KMS-11 (cell line): ENCODE data around the gene MRPS18A.
"Not testable (repeated sequence)": the region's sequence is repeated elsewhere in the genome, so short reads cannot be mapped to it uniquely, and the experiment has no call there.

ENCODE experiments used
- H2AFZ ChIP-seq: fragments of 200-600 bp; sonication (generic); 2 replicates; pipeline ENCODE4 v1.6.1; 2016; ENCODE audit warnings: antibody characterized with exemption, mixed run types, low read depth
- H3K27ac ChIP-seq: fragments of 200-600 bp; sonication (generic); 2 replicates; pipeline ENCODE4 v1.6.1; 2016; ENCODE audit warnings: mild to moderate bottlenecking, mixed run types
- H3K27me3 ChIP-seq: fragments of 200-600 bp; sonication (generic); 2 replicates; pipeline ENCODE4 v1.6.1; 2017; ENCODE audit warnings: mild to moderate bottlenecking, low read depth, mixed run types, moderate library complexity; ENCODE audit not compliant: insufficient read depth
- H3K36me3 ChIP-seq: fragments of 200-600 bp; sonication (generic); 2 replicates; pipeline ENCODE4 v1.6.1; 2017; ENCODE audit warnings: mild to moderate bottlenecking, mixed run types; ENCODE audit not compliant: insufficient read depth
- H3K4me1 ChIP-seq: fragments of 200-600 bp; sonication (generic); 2 replicates; pipeline ENCODE4 v1.6.1; 2016; ENCODE audit warnings: mild to moderate bottlenecking, low read depth, mixed run types; ENCODE audit not compliant: poor library complexity, severe bottlenecking
- H3K4me2 ChIP-seq: fragments of 200-600 bp; sonication (generic); 2 replicates; pipeline ENCODE4 v1.7.0; 2016; ENCODE audit warnings: mild to moderate bottlenecking, mixed run types
- H3K4me3 ChIP-seq: fragments of 200-600 bp; sonication (generic); IDR thresholded peaks from 2 replicates; pipeline ENCODE4 v1.6.1; 2017; ENCODE audit warnings: low read depth, low read length, mixed read lengths; ENCODE audit not compliant: insufficient read depth
- H3K79me2 ChIP-seq: fragments of 200-600 bp; sonication (generic); 2 replicates; pipeline ENCODE4 v1.6.1; 2016; ENCODE audit warnings: low read depth, mixed run types; ENCODE audit not compliant: insufficient read depth
- H3K9ac ChIP-seq: fragments of 200-600 bp; sonication (generic); 2 replicates; pipeline ENCODE4 v1.6.1; 2016; ENCODE audit warnings: mild to moderate bottlenecking, mixed run types
- H4K20me1 ChIP-seq: fragments of 200-600 bp; sonication (generic); 2 replicates; pipeline ENCODE4 v1.6.1; 2016; ENCODE audit warnings: mild to moderate bottlenecking, mixed run types; ENCODE audit not compliant: insufficient read depth
- TF ChIP-seq, protein P1 (sequence below): fragments of 200-600 bp; sonication (generic); conservative IDR thresholded peaks from 2 replicates; pipeline ENCODE4 v1.6.1; 2017; ENCODE audit warnings: low read depth, mild to moderate bottlenecking, antibody characterized with exemption, low read length, moderate library complexity, mixed read lengths

MRPS18A gene

DNA sequence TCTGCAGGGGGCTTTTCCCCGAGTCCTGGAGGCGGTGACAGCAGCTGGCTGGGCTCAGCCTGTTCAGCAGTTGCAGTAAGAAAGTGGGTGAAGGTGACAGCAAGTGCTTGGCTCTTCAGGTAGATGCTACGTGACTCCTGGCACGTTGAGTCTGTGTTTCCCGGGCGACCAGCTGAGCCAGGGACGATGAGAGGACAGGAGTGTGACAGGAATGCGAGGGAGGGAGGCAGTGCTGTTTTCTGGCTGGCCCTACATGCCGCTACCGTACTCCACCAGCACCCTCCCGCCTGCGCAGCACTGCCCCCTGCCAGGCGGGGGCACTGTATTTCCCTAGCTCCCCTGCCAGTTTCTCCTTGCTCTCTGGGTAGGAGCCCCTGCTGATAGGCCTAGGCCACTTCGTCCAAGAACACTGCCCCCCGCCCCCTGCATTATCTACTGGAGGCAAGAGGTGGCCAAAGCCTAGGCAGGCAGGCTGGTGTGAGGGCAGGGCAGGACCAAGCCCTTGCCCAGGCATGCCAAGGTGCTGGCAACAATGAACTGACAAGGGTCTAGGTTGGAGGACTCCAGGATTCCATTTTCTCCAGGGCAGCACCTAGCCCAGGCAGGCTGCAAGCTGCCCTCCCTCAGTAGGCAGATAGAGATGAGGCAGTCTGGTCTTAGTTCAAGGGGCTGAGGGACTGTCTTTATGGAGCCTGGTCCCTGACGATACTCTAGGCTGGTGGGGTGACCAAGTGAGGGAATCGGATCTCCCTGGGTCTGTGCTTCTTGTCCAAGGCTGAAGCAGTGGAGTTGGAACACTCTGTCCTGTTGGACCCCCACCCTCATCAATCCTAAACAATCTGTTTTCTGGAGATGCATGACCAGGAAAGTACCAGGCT, 19.2 kb downstream of the MRPS18A start:
- H3K79me2 ChIP-seq: no peaks in the 10 kb centered on the region
- H3K9ac ChIP-seq: no peak overlapping the region
- no peaks in the 10 kb centered on the region for H4K20me1 ChIP-seq
- H3K36me3 ChIP-seq: no peaks in the 10 kb centered on the region
- TF ChIP-seq, protein P1, sequence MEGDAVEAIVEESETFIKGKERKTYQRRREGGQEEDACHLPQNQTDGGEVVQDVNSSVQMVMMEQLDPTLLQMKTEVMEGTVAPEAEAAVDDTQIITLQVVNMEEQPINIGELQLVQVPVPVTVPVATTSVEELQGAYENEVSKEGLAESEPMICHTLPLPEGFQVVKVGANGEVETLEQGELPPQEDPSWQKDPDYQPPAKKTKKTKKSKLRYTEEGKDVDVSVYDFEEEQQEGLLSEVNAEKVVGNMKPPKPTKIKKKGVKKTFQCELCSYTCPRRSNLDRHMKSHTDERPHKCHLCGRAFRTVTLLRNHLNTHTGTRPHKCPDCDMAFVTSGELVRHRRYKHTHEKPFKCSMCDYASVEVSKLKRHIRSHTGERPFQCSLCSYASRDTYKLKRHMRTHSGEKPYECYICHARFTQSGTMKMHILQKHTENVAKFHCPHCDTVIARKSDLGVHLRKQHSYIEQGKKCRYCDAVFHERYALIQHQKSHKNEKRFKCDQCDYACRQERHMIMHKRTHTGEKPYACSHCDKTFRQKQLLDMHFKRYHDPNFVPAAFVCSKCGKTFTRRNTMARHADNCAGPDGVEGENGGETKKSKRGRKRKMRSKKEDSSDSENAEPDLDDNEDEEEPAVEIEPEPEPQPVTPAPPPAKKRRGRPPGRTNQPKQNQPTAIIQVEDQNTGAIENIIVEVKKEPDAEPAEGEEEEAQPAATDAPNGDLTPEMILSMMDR: peak; percentile 46
- no peaks in the 10 kb centered on the region for H3K27me3 ChIP-seq
- peak overlapping the region; percentile 85; the same call in 1 of the 2 replicates for H3K4me2 ChIP-seq
- no peak overlapping the region for H2AFZ ChIP-seq
- peaks cover 62% of the 10 kb centered on the region for H3K4me1 ChIP-seq
- H3K4me3 ChIP-seq: no peak overlapping the region
- peak overlapping the region; percentile 78; the same call in 1 of the 2 replicates for H3K27ac ChIP-seq

DNA sequence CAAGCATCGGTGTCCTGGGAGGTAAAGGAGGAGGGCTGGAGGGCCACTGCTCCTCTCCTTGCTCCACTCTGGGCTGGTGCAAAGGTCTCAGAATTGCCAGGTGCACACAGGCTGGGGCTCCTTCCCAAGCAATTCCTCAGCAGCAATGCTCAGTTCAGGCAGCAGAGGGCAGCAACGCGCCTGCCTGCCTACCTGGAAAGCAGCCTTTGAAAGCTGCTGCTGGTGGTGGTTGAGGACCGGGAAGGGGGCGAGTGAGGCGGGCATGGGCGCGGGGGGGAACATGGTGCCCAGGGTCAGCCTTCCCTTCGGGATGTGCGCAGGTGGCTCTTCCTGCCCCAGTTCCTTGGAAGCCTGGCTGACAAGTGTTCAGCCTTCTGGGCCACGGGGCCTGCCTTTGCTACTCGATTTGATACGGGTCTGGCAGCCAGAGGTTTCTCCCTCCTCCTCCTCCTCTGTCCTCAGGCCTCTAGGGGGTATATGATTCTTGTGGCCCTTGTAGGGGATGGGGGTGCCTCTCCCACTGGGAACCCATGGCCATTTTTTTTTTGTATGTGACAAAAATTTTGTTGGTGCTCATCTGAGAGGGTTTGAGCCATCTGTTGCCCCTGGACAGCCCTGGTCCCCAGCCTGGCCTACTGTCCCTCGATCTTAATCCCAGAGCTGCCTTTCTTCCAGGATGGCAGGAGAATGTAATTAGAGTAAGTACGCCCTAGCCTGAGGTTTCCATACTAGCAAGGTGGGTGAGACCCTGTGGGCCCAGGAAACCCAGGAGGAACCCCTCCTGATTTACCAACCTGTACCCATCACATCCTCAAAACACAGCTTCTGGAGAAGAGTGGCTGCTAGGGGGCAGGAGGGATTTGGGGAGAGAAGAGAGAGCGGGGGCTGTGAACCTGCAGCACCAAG, 20.1 kb downstream of the MRPS18A start:
- no peak overlapping the region for H3K4me3 ChIP-seq
- no peaks in the 10 kb centered on the region for H4K20me1 ChIP-seq
- no peaks in the 10 kb centered on the region for H3K36me3 ChIP-seq
- TF ChIP-seq, protein P1: peak; percentile 86
- peaks cover 62% of the 10 kb centered on the region for H3K4me1 ChIP-seq
- H3K4me2 ChIP-seq: peak overlapping the region; percentile 46; the same call in 1 of the 2 replicates
- H3K27me3 ChIP-seq: no peaks in the 10 kb centered on the region
- no peak overlapping the region for H3K9ac ChIP-seq
- no peaks in the 10 kb centered on the region for H3K79me2 ChIP-seq
- no peak overlapping the region for H2AFZ ChIP-seq
- no peak overlapping the region for H3K27ac ChIP-seq

DNA sequence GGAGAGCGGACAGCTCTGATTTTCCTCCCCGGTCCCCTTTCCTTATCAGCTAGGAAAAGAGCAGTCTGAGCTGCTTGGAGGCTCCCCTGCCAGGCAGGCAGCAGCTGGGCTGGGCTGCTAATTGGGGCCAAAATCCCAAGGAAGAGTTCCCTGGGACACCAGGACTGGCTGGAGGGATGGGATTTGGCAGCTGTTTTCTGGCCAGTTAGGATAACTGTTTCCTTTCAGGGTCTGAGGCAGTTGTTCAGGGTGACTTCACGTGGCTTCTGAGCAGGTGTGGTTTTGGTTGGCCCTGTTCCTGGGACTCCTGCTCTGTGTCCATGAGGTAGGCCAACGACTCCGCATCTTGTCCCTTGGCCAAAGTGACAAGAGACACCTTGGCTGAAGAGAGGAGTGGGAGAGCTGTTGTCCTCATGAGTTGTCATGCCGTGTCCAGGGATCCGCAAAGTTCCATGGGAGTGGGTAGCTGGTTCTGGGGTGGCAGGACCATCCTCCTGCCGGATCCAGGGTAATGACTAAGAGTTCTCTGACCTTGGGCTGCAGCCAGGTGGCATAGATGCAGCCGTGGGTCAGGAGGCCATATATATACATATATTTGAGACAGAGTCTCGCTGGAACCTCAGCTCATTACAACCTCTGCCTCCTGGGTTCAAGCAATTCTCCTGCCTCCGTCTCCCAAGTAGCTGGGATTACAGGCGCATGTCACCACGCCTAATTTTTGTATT, 21.2 kb downstream of the MRPS18A start:
- no peak overlapping the region for H3K9ac ChIP-seq
- H3K4me1 ChIP-seq: peaks cover 59% of the 10 kb centered on the region
- no peaks in the 10 kb centered on the region for H3K27me3 ChIP-seq
- H3K36me3 ChIP-seq: no peaks in the 10 kb centered on the region
- H4K20me1 ChIP-seq: no peaks in the 10 kb centered on the region
- no peak overlapping the region for H3K27ac ChIP-seq
- no peaks in the 10 kb centered on the region for H3K79me2 ChIP-seq
- H3K4me3 ChIP-seq: no peak overlapping the region
- no peak overlapping the region for H3K4me2 ChIP-seq
- TF ChIP-seq, protein P1: no peak
- no peak overlapping the region for H2AFZ ChIP-seq

DNA sequence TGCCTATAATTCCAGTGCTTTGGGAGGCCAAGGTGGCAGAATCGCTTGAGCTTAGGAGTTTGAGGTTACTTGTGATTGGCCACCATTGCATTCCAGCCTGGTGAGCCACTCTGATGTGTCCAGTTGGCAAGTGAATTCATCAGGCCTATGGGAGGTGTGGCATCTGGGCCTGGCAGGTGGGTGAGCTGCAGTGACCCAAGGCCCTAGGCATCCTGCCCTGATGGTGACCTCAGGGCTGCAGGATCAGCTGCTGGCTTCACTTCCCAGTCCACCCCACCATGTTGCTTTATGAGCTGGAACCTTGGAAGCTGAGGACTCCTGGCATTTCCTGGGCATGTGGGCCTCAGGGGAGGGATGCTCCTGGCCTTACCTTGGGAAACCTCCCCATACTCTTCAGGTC, 22.2 kb downstream of the MRPS18A start:
- Histone ChIP-seq H3K36me3 (no peaks in the 10 kb centered on the region), H3K27ac (no peak overlapping the region), H3K4me3 (no peak overlapping the region), H3K4me1 (peaks cover 49% of the 10 kb centered on the region), H3K79me2 (no peaks in the 10 kb centered on the region), H3K9ac (no peak overlapping the region), H4K20me1 (no peaks in the 10 kb centered on the region), H3K27me3 (no peaks in the 10 kb centered on the region), H3K4me2 (no peak overlapping the region), H2AFZ (no peak overlapping the region)
- TF ChIP-seq, protein P1: no peak

DNA sequence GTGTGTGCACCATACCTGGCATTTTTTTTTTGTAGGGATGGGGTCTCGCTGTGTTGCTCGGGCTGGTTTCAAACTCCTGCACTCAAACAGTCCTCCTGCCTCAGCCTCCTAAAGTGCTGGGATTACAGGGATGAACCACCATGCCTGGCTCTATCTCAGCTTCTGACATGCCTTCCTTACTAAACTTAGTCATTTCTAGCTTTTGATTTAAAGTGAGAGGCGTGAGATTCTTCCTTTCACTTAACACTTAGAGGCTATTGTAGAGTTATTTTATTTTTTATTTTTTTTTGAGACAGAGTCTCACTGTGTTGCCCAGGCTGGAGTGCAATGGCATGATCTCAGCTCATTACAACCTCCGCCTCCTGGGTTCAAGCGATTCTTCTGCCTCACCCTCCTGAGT, 24.6 kb downstream of the MRPS18A start:
- not testable (repeated sequence) for H3K27me3 ChIP-seq, H3K4me3 ChIP-seq, H3K79me2 ChIP-seq, H4K20me1 ChIP-seq, H3K27ac ChIP-seq, H3K36me3 ChIP-seq, H2AFZ ChIP-seq, H3K9ac ChIP-seq, H3K4me2 ChIP-seq
- H3K4me1 ChIP-seq: peaks cover 25% of the 10 kb centered on the region
